HepG2 (cell line): ENCODE measurements around the gene COG5. TPM values are rescaled to one million over a fixed set of nuclear protein-coding genes. Genes with fewer than 3 reads are reported as not detected.

ENCODE experiments used
- ATAC-seq: fragments of 200-7000 bp; cut with Tn5 transposase; 3 replicates; pipeline ENCODE4 v1.9.1; 2020; ENCODE audit warnings: mild to moderate bottlenecking, moderate library complexity
- BruUV-seq: library from RNA; stranded (reverse); fragments of 400-500 nt; replicated peaks from 2 replicates; lab custom pipeline; 2021; lab: Mats Ljungman, UMichigan
- CTCF ChIA-PET: fragments of 300-600 bp; formaldehyde crosslinking; extraction: SDS; loops from one replicate; lab custom pipeline; 2021; ENCODE audit warnings: low total read pairs, inconsistent platforms, low intra/inter-chr PET ratio; lab: Yijun Ruan, JAX
- POLR2A ChIA-PET: fragments of 350-600 bp; sonication (Branson Sonifier 250); formaldehyde crosslinking; loops from one replicate; lab custom pipeline; 2020; ENCODE audit warnings: antibody characterized with exemption, inconsistent platforms; lab: Yijun Ruan, JAX
- DNase-seq: peaks from one replicate; pipeline ENCODE4 v3.0.0-alpha.2; 2015; ENCODE audit warnings: low spot score
- FAIRE-seq: peaks from 3 replicates; lab custom pipeline; 2011; peaks lifted over from hg19 to GRCh38; lab: Jason Lieb, UNC
- H2AFZ ChIP-seq: one replicate; pipeline ENCODE4 v1.6.1; 2011; ENCODE audit warnings: low read length, inconsistent platforms
- H3K27ac ChIP-seq: fragments of 300-600 bp; 3 replicates; pipeline ENCODE4 v1.8.0; 2011; ENCODE audit warnings: mixed run types, mild to moderate bottlenecking, mixed read lengths, low read length, inconsistent platforms; ENCODE audit not compliant: insufficient read depth; ENCODE audit errors: extremely low read length
- H3K27me3 ChIP-seq, 2 experiments: fragments of 200-600 bp in 1 of 2; 2 replicates in 1 of 2; 3 replicates in 1 of 2; pipeline versions ENCODE4 v1.6.0 to v1.8.0; 2011; ENCODE audit warnings: low read length in 2 of 2, mild to moderate bottlenecking in 2 of 2, moderate library complexity in 2 of 2, inconsistent platforms in 1 of 2; ENCODE audit not compliant: insufficient read depth in 2 of 2, control insufficient read depth in 1 of 2
- H3K36me3 ChIP-seq, 2 experiments: fragments of 200-600 bp in 1 of 2; replicated peaks in 1 of 2; 2 replicates in 1 of 2; 3 replicates in 1 of 2; pipeline versions ENCODE4 v1.5.1 to v1.8.0; 2011; ENCODE audit warnings: low read length in 2 of 2, inconsistent platforms in 1 of 2; ENCODE audit not compliant: insufficient read depth in 2 of 2, control insufficient read depth in 1 of 2
- H3K4me1 ChIP-seq: 2 replicates; pipeline ENCODE4 v1.5.1; 2012; ENCODE audit warnings: low read length, inconsistent platforms; ENCODE audit not compliant: insufficient read depth
- H3K4me2 ChIP-seq: 2 replicates; pipeline ENCODE4 v1.6.0; 2011; ENCODE audit warnings: low read depth, low read length, inconsistent platforms
- H3K4me3 ChIP-seq, 3 experiments: fragments of 200-600 bp in 1 of 3; sonication (generic), shearing (Covaris generic) in 1 of 3; replicated peaks in 1 of 3; 2 replicates each; pipeline ENCODE4 v1.5.1; 2011 to 2016; ENCODE audit warnings: low read length in 3 of 3, inconsistent platforms in 2 of 3, low read depth in 2 of 3, mild to moderate bottlenecking in 2 of 3, control low read depth in 1 of 3, mixed read lengths in 1 of 3; ENCODE audit not compliant: insufficient read depth in 1 of 3
- H3K79me2 ChIP-seq: one replicate; pipeline ENCODE4 v1.6.1; 2011; ENCODE audit warnings: low read length, inconsistent platforms; ENCODE audit not compliant: insufficient read depth
- H3K9ac ChIP-seq: 2 replicates; pipeline ENCODE4 v1.6.0; 2011; ENCODE audit warnings: mild to moderate bottlenecking, low read depth, low read length, inconsistent platforms; ENCODE audit not compliant: insufficient read depth
- H3K9me3 ChIP-seq: 2 replicates; pipeline ENCODE4 v1.5.1; 2012; ENCODE audit warnings: mild to moderate bottlenecking, low read length
- H4K20me1 ChIP-seq: 2 replicates; pipeline ENCODE4 v1.6.0; 2011; ENCODE audit warnings: inconsistent platforms, mild to moderate bottlenecking, low read length, moderate library complexity; ENCODE audit not compliant: insufficient read depth
- DNMT3B ChIP-seq: conservative IDR thresholded peaks from 2 replicates; pipeline ENCODE4 v1.6.1; 2016; ENCODE audit warnings: missing biosample characterization, control low read depth
- DZIP1 ChIP-seq: sonication (generic); formaldehyde crosslinking; IDR thresholded peaks from 2 replicates; pipeline ENCODE4 v1.5.0; 2020; ENCODE audit warnings: mild to moderate bottlenecking, missing genetic modification reagents
- GTF3A ChIP-seq: sonication (generic); formaldehyde crosslinking; conservative IDR thresholded peaks from 2 replicates; pipeline ENCODE4 v1.4.0; 2020; ENCODE audit warnings: mild to moderate bottlenecking, missing genetic modification reagents
- MTERF4 ChIP-seq: sonication (generic); formaldehyde crosslinking; IDR thresholded peaks from 2 replicates; pipeline ENCODE4 v1.8.0; 2023; ENCODE audit warnings: mild to moderate bottlenecking, missing genetic modification reagents
- NKX3-1 ChIP-seq: sonication (generic); formaldehyde crosslinking; IDR thresholded peaks from 2 replicates; pipeline ENCODE4 v1.5.0; 2020; ENCODE audit warnings: missing genetic modification reagents
- SP5 ChIP-seq: IDR thresholded peaks from 2 replicates; pipeline ENCODE4 v1.6.1; 2016; ENCODE audit warnings: low read depth, borderline replicate concordance
- TOE1 ChIP-seq: sonication (generic); formaldehyde crosslinking; IDR thresholded peaks from 2 replicates; pipeline ENCODE4 v1.4.0; 2020; ENCODE audit warnings: mild to moderate bottlenecking, missing genetic modification reagents
- TSC22D2 ChIP-seq: sonication (generic); formaldehyde crosslinking; IDR thresholded peaks from 2 replicates; pipeline ENCODE4 v1.5.1; 2020; ENCODE audit warnings: missing genetic modification reagents, mild to moderate bottlenecking, borderline replicate concordance
- ZNF556 ChIP-seq: sonication (generic); formaldehyde crosslinking; IDR thresholded peaks from 2 replicates; pipeline ENCODE4 v1.4.0; 2020; ENCODE audit warnings: mild to moderate bottlenecking, missing genetic modification reagents, borderline replicate concordance
- ZNF891 ChIP-seq: sonication (generic); formaldehyde crosslinking; IDR thresholded peaks from 2 replicates; pipeline ENCODE4 v1.5.0; 2020; ENCODE audit warnings: mild to moderate bottlenecking, missing genetic modification reagents
- WGBS: methylation state at CpG from one replicate; pipeline ENCODE4 v1.1.6; 2017; ENCODE audit warnings: low lambda C conversion rate; 5-methylcytosine and 5-hydroxymethylcytosine counted together
- in situ Hi-C: cut with HindIII; loops from 2 replicates; pipeline ENCODE4 v1.10.0; 2017; ENCODE audit warnings: low pct_unique_long_range_greater_than_20kb; ENCODE audit not compliant: extremely low pct_ligation_motif_present
- intact Hi-C: fragments of 100-400 bp; cut with micrococcal nuclease; formaldehyde crosslinking; loops from one replicate; pipeline ENCODE4 v1.10.0; 2022; ENCODE audit not compliant: unreplicated experiment
- polyA plus RNA-seq, 8 experiments: library from polyadenylated mRNA; depleted of rRNA in 3 of 8; stranded (reverse) in 7 of 8; unstranded in 1 of 8; fragments of >200 nt; fragmentation: Illumina TruSeq in 4 of 8; extraction: Trizol in 4 of 8; gene quantifications; 2 replicates each; pipeline versions ENCODE4 v1.2.1 to v1.2.3, GENCODE V29; 2011 to 2016; ENCODE audit warnings: low read depth in 4 of 8, missing spikeins in 1 of 8, mixed read lengths in 1 of 8; ENCODE audit not compliant: insufficient read depth in 1 of 8
- total RNA-seq, 5 experiments: library from RNA; depleted of rRNA; stranded (reverse); fragments of >200 nt; fragmentation: Illumina TruSeq; extraction: Trizol; gene quantifications; 2 replicates each; pipeline ENCODE4 v1.2.3, GENCODE V29; 2016; ENCODE audit warnings: low read depth in 1 of 5

The COG5 gene
- total and polyA plus RNA-seq, 2 of the 13 experiments (the other 11 are each of a cell fraction or from before 2014, with no cell fraction given): 20.4 to 31.3 TPM

- BruUV-seq: no TSS peak
- Histone ChIP-seq H3K4me2 (no peak overlapping the region), H3K4me3 (no peak overlapping the region), H3K9me3 (no peaks in the 10 kb centered on the region), H3K79me2 (no peaks in the 10 kb centered on the region), H3K27ac (no peak overlapping the region), H3K9ac (no peak overlapping the region), H3K36me3 (no peaks in the 10 kb centered on the region), H4K20me1 (no peaks in the 10 kb centered on the region), H3K4me1 (no peaks in the 10 kb centered on the region), H2AFZ (no peak overlapping the region), H3K27me3 (no peaks in the 10 kb centered on the region)
- ChIA-PET POLR2A (no interaction called here), CTCF (no interaction called here)
- DNase-seq (no peak), FAIRE-seq (no peak), ATAC-seq (no peak)
- 96% methylated on average over 1 of the region's 1 CpG for WGBS
- in situ Hi-C loops (loop anchor here (5.0 to 25.0 kb wide), 2 partner anchors 253 to 393 kb away; no protein-coding TSS in a partner anchor), intact Hi-C loops (loop anchor here (10.0 kb wide), 1 partner anchor 676 kb away; no protein-coding TSS in a partner anchor)
- no peak for TF ChIP-seq DNMT3B (CRISPR knock-in tag)
- TF ChIP-seq DZIP1 (CRISPR knock-in tag): no peak
- TF ChIP-seq SP5: no peak
- TF ChIP-seq TOE1: no peak
Observed at GRCh38 chr7:107468824-107469223, 94.9 kb downstream of the COG5 start.

DNA sequence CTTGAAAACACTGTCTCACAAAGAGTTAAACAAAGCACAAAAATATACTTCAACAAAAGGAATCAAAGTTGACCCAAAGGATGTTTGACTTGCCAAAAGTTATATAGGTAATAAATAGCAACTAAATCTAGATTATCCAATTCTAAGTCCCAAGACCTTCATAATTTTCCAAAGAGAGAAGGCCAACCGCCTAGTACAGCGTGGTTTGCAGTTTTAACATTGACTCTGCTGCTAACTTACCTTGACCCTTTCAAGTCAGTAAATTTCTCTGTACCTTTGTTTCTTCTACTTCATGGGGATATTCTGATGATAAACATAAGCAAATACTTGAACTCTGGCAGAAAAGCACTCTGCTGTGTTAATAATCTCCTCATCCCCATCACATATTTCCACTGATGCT is 95.7 kb downstream of the COG5 start:
- Histone ChIP-seq H3K36me3 (no peaks in the 10 kb centered on the region), H3K27ac (no peak overlapping the region), H3K9ac (no peak overlapping the region), H3K79me2 (no peaks in the 10 kb centered on the region), H3K4me2 (no peak overlapping the region), H2AFZ (no peak overlapping the region), H3K4me1 (no peaks in the 10 kb centered on the region), H3K27me3 (no peaks in the 10 kb centered on the region), H3K4me3 (no peak overlapping the region), H4K20me1 (no peaks in the 10 kb centered on the region), H3K9me3 (no peaks in the 10 kb centered on the region)
- intact Hi-C loops (loop anchor here (10.0 kb wide), 1 partner anchor 677 kb away; no protein-coding TSS in a partner anchor), in situ Hi-C loops (loop anchor here (5.0 to 25.0 kb wide), 2 partner anchors 254 to 394 kb away; no protein-coding TSS in a partner anchor)
- BruUV-seq: no TSS peak
- ChIA-PET POLR2A (no interaction called here), CTCF (no interaction called here)
- FAIRE-seq: no peak
- 90% methylated on average over 2 of the region's 2 CpGs for WGBS
- no peak for DNase-seq
- ATAC-seq: no peak
- TF ChIP-seq ZNF891 (CRISPR knock-in tag) (no peak), GTF3A (no peak), TSC22D2 (CRISPR knock-in tag) (no peak), MTERF4 (no peak), NKX3-1 (no peak), ZNF556 (no peak)
